NCI-H1092 (cell line): ENCODE results near the gene CTSL.
"Not testable (repeated sequence)": the region's sequence is repeated elsewhere in the genome, so short reads cannot be mapped to it uniquely, and the experiment has no call there.

Experiments
- DNase-seq: peaks from one replicate; lab custom pipeline; 2025; lab: John Stamatoyannopoulos, UW

CTSL gene

DNA sequence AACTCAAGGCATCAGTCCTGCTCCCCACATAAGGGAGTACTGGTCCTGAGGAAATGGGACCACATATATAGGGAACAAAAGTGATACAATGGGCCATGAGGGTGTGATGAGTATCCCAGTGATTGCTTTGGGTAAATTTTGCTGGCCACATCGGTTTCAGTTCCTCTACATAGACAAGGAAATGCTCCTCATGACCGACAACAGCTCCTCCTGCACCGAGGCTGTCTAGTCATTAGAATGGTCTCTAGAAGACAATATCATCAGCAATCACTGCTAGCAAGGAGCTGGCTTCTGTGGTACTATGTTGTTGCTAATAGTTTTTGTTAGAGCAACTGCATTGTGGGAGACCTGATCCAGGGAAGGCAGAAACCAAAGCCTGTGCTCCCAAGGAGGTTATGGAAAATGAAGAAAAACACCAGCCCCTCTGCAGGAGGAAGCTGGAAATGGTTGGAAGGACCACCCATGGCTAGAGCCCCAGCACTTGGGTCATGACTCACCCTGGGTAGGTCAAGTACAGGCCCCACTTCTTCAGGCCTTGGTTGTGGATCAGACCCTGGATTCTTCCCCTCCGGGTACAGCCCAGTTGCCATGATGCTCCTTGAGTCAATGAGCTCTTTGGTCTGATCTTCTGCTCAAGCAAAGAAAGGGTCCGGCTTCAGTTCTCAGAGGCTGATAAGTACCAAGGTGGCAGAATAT is 3.4 kb upstream of the CTSL start:
- DNase-seq = no peak

DNA sequence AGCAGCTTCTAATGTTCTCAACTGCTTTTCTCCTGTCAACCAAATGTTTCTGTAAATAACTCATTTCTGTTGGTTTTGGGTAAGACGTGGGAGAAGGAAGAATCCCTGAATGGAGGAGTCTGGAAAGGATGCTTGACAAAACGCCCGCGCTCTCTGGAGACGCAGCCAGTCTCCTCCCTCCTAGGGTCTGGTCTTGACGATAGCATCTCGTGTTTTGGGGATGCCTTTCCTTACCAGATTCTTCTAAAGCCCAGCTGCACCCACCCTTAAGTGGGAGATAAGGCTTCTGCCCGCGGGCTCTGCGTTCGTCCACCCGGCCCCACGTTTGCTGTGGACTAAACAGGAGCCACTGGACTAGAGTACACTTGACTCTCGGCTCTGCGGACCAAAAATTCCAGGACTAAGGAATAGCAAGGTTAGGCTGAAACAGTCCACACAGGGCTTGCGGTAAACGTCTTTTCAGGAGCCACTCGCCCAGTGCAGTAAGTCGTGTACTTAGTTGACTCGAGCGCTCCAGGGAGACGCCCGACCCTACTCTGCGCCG is 491 bp upstream of the CTSL start:
- DNase-seq = no peak

DNA sequence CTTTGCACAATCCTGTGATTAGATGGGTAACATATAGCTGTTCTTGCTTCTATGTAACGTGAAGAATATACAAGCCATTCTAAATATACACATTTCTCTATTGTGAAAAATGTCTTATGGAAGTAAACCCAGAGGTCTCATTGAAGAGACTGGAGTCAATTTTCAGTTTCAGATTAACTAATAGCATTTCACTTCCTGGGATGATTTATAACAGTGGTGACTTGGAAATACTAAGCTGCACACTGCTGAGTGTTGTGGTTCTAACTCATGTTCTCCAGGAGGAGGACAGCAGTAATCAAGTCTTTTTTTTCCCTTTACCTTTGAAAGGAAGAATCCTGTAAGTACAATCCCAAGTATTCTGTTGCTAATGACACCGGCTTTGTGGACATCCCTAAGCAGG is 3.3 kb downstream of the CTSL start:
- DNase-seq = no peak

DNA sequence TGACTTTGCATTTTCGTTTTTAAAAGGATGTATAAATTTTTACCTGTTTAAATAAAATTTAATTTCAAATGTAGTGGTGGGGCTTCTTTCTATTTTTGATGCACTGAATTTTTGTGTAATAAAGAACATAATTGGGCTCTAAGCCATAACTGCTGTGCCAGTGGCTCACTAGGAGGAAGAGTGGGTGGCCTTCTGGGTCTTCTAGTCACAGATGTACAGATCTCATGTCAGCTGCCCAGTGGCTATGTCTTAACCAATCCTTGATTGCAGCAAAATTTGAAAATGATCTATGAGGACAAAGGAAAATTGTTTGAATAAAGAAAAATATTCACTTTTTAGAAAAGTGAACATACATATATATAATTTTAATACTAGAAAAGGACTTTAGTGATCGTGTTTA is 5.4 kb downstream of the CTSL start:
- no peak for DNase-seq

DNA sequence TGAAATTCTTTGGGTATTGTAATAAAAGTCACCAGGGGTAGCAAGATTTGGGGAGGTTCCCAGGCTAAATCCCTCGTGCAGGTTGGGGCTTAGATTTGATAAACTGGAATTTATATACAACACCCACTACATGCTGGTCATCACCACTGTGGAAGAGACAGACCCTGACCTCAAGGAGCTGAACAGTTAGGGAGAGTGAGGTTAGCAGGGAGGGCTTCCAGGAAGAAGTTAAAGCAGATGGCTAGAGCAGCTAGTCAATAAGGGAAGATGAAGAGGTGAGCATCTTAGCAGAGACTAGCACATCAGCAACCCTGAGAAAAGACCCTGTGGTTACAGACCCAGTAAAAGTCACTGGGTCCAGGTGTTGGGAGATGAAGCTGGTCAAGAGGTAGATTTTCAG is 6.4 kb downstream of the CTSL start:
- DNase-seq = no peak

DNA sequence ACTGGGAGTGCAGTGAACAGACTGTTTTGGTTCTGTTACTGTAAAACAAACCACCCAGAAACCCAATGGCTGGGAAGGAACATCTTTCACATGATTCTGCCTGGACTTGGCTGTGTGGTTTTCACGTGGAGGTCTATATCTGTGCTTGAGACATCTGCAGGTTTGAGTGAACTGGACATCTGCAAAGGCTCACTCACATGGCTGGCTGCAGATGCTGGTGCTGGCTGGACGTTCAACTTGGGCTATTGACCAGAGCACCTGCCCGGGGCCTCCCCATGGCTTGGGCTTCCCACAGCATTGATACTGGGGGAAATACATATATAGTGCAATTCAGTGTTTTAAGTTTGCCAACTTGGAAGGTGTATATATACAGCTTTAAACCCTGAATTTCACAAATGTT is 6.8 kb downstream of the CTSL start:
- DNase-seq = no peak

DNA sequence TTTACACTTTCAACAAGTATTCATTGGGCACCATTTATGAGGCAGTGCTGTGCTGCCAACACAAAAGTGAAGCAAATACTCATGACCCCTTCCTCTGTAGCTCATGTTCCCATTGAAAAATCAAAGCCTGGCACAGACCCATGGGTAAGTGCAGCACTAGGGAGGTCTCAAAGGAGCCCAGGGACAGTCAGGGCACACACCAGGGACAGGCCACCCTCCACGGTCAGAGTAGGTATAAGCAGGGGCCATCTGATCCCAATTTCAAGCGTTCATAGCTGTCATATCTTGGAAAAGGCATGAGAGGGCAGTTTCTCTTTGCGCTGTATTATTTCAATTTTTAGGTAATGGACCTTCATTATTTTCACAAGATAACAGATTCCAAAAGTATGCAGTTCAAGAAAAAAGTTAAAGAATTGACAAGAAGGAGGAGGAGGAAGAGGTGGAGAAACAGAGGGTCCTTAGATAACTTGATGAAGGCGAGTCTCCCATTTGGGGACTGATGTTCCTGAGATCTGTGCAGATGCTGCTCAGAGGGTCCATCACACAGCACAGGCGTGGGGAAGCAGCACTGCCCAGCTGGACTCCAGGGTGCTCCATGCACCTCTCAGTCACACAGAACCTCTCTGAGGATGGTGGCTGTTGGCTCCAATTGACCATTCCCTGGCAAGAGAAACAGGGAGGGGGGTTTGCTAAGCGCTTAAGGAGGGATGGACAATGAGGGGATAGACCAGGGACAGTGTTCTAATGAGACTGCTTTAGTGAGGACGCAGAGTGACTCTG is 7.5 kb downstream of the CTSL start:
- no peak for DNase-seq

DNA sequence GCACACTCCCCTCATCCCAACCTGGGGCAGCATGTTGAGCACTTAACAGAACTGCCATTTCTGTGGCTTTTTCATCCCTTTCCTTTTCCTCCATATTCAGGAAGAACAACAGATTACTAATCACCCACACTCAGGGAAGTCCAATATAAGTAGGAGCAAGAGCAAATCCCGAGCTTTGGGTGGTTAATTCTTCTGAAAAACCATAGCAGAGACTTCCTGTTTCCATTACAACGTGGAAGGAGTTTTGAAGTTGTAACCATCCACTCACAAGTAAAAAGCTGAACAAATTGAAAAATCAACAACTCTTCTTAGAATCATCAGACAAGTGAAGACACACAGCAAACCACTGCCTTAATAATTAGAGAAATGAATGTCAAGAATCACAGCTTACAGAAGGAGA is 8.2 kb downstream of the CTSL start:
- DNase-seq = no peak

DNA sequence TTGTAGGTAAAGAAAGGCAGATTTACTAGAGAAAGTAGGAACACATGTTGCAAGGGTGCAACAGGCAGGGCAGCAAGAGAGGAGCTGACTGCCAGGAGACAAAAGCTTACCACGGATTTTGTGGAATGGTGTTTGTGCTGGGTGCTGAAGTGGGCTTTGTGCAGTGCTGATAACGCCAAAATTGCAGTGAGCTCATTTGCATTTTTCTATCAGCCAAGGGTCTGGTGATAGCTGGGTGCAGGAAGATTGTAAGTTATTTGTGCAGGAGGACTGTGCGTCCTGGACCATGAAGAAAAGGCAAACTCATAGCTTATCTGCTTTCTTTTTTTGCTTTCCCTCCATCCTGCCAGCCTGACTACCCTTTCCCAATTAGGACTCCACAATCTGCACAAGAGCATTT is 13.6 kb downstream of the CTSL start:
- no peak for DNase-seq

DNA sequence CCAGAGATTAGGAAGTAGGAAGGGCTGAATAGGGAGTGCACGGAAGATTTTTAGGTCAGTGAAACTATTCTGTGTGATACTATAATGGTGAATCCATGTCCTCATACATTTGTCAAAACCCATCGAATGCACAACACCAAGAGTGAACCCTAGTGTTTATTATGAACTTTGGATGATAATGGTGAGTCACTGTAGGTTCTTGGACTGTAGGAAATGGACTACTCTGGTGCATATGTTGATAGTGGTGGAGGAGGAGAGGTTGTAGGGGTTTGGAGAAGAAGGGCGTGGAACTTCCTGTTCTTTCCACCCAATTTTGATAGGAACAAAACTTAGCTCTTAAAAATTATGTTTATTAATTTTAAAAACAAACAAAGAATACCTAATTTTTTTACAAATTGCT is 14.3 kb downstream of the CTSL start:
- DNase-seq = no peak

DNA sequence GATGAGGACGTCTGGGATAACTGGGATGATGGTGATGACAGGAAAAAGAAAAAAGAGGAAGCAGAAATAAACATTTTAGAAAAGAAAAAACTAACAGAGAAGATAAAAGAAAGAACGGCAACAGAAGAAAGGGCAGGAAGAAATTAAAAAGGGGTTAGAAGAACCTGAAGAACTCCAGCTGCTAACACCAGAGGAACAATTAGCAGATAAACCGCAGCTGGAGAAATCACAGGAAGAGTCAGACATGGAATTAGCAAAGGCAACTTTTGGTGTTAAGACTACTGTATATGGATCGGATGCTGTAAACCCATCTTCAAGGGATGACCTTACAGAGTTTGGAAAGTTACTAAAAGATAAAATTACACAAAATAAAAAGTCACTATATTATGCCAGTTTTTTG is 15.4 kb downstream of the CTSL start:
- DNase-seq = no peak

DNA sequence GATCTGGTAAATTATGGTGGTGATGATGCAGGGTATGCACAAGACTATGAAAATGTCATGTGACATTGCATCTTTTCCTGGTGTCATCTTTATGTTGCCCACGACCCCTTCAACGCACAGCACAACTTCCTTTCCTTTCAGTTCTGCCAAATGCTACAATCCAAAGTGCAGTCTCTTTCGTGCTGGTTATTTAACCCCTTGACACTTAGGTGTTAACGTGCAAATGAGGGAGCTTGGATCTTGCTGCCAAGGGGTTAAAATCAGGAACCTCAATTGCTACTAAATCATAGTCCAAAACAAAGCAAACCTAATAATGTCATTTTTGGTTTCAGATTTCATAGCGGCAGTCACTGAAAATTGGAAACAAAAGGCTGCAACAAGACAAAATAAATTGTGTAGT is 16.0 kb downstream of the CTSL start:
- no peak for DNase-seq

DNA sequence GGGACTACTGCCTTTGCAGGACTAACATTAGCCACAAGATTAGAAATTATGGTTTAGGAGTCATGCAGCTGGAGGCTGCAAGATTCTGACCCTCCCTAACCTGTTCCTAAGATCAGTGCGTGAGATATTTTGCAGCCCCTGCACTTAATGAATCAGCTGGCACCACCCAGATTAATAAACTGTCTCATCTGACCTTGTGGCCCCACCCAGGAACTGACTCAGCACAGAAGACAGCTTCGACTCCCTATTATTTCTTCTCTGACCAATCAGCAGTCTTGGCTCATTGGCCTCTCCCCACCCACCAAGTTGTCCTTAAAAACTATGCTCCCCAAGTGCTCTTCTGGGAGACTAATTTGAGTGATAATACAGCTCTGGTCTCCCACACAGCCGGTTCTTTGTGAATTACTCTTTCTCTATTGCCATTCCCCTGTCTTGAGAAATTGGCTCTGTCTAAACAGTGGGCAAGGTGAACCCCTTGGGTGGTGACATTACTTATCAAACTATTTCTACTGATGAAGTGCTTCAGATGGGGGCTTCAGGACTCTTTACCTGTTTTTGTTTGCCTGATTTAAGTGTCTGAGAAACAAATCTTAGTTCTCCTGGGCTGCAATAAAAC is 17.0 kb downstream of the CTSL start:
- DNase-seq = no peak

DNA sequence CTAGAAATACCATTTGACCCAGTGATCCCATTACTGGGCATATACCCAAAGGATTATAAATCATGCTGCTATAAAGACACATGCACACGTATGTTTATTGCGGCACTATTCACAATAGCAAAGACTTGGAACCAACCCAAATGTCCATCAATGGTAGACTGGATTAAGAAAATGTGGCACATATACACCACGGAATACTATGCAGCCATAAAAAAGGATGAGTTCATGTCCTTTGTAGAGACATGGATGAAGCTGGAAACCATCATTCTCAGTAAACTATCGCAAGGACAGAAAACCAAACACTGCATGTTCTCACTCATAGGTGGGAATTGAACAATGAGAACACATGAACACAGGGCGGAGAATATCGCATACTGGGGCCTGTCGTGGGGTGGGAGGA is 18.3 kb downstream of the CTSL start:
- not testable (repeated sequence) for DNase-seq

DNA sequence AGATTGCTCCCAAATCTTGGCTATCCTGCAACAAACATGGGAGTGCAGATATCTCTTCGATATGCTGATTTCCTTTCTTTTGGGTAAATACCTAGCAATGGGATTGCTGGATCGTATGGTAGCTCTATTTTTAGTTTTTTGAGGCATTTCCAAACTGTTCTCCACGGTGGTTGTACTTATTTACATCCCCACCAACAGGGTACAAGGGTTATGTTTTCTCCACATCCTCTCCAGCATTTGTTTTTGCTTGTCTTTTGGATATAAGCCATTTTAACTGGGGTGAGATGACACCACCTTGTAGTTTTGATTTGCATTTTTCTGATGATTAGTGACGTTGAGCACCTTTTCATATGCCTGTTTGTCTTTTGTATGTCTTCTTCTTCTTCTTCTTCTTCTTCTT is 20.3 kb downstream of the CTSL start:
- DNase-seq = no peak

DNA sequence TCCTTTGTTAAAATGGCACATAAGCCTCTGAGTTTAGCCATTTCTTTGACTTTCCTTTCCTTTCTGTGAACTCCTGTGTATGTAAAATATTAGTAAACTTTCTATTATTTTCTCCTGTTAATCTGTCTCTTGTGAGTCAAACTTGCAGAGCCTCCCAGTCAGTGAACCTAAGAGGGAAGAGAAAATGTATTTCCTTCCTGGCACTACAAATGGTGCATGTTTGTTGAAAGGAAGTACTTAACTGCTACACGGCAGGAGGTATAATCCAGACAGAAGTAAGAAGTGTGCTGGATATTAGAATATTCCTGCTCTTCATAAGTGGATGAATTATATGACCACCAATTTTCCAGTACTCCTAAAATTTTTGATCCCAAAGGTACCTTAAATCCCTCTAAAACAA is 23.0 kb downstream of the CTSL start:
- DNase-seq = no peak

DNA sequence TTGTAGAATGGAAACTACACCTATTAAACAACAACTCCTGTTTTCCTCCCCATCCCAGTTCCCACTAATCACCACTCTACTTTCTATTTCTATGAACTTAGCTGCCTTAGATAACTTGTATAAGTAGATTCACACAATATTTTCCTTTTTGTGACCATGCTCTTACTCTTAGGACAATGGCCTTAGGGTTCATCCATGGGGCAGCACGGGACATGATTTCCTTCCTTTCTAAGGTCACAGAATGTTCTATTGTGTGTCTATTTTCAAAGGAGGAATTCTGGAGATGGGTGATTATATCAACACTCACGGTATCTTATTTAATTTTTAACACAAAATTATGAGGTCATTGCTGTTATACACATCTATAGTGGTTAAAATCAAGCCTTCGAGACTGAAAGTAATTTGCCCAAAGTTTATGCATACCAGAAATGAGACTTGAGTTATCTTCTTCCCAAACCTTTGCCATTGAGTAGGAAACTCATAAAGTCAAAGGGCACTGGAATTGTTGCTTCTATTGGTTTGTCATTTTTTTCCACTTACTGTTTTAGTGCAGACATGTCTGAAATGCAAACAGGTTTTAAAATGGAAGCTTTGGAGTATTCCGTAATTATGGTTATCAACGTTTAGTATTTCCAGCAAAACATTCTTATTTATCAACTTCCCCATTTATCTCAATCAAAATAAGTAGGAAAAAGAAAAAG is 23.6 kb downstream of the CTSL start:
- DNase-seq = no peak

DNA sequence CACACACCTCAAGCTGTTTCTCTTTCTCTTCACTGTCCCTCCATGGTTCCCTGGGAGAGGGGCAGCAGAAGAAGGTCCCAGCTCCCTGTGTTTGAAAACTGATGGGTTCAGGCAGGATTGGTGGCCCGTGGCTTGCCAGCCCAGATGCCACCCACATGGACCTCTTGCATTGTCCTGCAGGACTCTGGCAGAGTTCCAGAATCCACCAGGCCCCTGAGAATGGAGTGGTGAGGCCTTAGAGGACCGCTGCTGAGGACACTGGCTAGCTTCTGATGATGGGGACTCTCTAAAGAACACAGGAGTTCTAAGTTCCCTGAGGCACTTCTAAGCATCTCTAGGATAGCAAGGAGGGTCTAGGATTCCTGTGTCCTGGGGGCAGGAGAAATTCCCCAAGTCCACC is 24.8 kb downstream of the CTSL start:
- DNase-seq = no peak

DNA sequence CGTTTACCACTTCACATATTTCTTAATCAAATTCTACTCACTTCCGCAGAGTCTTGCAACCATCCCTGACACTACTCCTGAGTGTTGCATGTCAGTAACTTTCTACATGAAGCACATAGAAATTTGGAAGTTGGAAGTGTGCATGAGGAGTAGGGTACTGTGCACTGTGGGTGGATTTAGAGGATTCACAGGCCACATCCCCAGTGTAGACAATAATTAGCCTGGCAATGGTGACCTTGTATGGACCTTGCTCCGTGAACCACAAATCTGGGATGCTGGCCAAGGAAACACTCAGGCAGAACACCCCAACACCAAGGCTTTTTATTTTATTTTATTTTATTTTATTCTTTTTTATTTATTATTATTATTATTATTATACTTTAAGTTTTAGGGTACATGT is 25.5 kb downstream of the CTSL start:
- DNase-seq = no peak

DNA sequence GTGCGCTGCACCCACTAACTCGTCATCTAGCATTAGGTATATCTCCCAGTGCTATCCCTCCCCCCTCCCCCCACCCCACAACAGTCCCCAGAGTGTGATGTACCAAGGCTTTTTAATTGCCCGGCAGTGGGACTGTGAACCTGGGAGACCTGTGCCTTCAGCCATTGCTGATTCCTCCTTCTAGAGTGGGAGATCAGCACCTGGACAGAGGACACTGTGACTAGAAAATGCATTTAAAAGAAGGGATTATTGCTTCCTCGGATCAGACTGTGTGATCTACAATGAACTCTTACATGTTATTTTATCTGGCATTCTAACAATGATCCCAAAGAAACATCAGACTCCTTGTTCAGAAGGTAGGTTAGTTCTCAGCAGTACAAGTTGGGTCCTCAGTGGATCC is 25.9 kb downstream of the CTSL start:
- DNase-seq = no peak

DNA sequence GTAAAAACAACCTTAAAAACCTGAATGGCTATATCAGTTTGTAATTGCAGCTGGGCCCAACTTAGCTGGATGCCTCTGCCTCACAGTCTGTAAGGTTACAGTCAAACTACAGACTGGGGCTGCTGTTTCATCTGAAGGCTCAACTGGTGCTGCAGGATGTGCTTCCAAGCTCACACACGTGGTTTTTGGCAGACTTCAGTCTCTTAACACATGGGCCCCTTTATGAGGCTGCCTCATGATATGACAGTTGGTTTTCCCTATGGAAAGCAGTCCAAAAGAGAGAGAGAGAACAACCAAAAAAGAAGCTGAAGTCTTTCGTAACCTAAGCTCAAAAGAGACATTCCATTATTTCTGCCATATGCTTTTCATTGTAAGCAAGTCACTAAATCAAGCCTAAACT is 27.4 kb downstream of the CTSL start:
- no peak for DNase-seq

DNA sequence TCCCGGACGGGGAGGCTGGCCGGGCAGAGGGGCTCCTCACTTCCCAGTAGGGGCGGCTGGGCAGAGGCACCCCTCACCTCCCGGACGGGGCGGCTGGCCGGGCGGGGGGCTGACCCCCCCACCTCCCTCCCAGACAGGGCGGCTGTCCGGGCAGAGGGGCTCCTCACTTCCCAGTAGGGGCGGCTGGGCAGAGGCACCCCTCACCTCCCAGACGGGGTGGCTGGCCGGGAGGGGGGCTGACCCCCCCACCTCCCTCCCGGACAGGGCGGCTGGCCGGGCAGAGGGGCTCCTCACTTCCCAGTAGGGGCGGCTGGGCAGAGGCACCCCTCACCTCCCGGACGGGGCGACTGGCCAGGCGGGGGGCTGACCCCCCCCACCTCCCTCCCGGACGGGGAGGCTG is 32.4 kb downstream of the CTSL start:
- DNase-seq = not testable (repeated sequence)

DNA sequence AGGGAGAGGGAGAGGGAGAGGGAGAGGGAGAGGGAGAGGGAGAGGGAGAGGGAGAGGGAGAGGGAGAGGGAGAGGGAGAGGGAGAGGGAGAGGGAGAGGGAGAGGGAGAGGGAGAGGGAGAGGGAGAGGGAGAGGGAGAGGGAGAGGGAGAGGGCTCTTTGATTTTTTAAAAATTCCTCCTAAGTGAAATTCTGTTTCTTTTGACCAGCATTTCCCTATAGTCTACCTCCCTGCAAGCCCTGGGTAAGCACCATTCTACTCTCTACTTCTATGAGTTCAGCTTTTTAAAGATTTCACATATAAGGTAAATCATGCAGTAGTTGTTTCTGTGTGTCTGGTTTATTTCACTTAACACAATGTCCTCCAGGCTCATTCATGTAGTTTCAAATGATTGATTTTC is 34.1 kb downstream of the CTSL start:
- DNase-seq = not testable (repeated sequence)
